Left lung (tissue), 10 donors: ENCODE results near the gene XIRP2. TPM values are rescaled to one million over a fixed set of nuclear protein-coding genes. Genes with fewer than 3 reads are reported as not detected.

Experiments
- ATAC-seq: fragments of 200-7000 bp; cut with Tn5 transposase; one replicate; pipeline ENCODE4 v1.9.1; 2020; ENCODE audit warnings: moderate library complexity
- DNase-seq, 4 donors: peaks; one replicate each; pipeline ENCODE4 v3.0.0-alpha.2; 2013 to 2020
- H3K27ac ChIP-seq, 2 donors: fragments of 200-600 bp; sonication (generic) in 1 of 2; one replicate each; pipeline versions ENCODE4 v1.5.0 to v1.8.0; 2020 to 2021
- H3K27me3 ChIP-seq, 2 donors: fragments of 200-600 bp; sonication (generic) in 1 of 2; one replicate each; pipeline versions ENCODE4 v1.5.0 to v1.8.0; 2020 to 2021
- H3K36me3 ChIP-seq, 2 donors: fragments of 200-600 bp; sonication (generic) in 1 of 2; one replicate each; pipeline versions ENCODE4 v1.5.0 to v1.8.0; 2020 to 2021
- H3K4me1 ChIP-seq, 2 donors: fragments of 200-600 bp; one replicate each; pipeline ENCODE4 v1.8.0; 2021
- H3K4me3 ChIP-seq, 2 donors: fragments of 200-600 bp; sonication (generic) in 1 of 2; one replicate each; pipeline versions ENCODE4 v1.5.0 to v1.8.0; 2020 to 2021; ENCODE audit warnings: mild to moderate bottlenecking in 1 of 2
- H3K9me3 ChIP-seq, 2 donors: fragments of 200-600 bp; sonication (generic) in 1 of 2; one replicate each; pipeline versions ENCODE4 v1.5.0 to v1.8.0; 2020 to 2021
- CTCF ChIP-seq, 2 donors: fragments of 200-600 bp; sonication (generic) in 1 of 2; IDR thresholded peaks; one replicate each; pipeline versions ENCODE4 v1.5.0 to v1.8.0; 2021; ENCODE audit warnings: antibody characterized with exemption in 2 of 2
- intact Hi-C, 2 donors: fragments of 100-400 bp; cut with DNase I; formaldehyde crosslinking; loops; one replicate each; pipeline versions ENCODE4 v1.11.2 to v1.14.2; 2022
- polyA plus RNA-seq, 6 donors: library from polyadenylated mRNA; unstranded; fragments of 120-200 nt; gene quantifications; one replicate each; pipeline ENCODE4 v1.2.1, GENCODE V29; 2013; ENCODE audit not compliant: insufficient read length in 6 of 6
- total RNA-seq, 2 donors: library from RNA; stranded (reverse); fragmentation: NEBNext Ultra II Directional; extraction: Animal tissue kit (Norgen Biotek cat#: 25700); gene quantifications; one replicate each; pipeline ENCODE4 v1.2.1, GENCODE V29; 2021
- donor health status: DM: no; HTN: yes; CAD: no.
- donor health status: DM: no; HTN: no; CAD: no.

XIRP2 gene
- total and polyA plus RNA-seq, 8 donors, result 0.08 to 0.37 (median 0.27) TPM

- no peaks in the 10 kb centered on the region for H3K4me1 ChIP-seq
- no peak overlapping the region for H3K27ac ChIP-seq
- H3K36me3 ChIP-seq, result no peaks in the 10 kb centered on the region
- intact Hi-C loops, result no loop called here
- no peaks in the 10 kb centered on the region for H3K27me3 ChIP-seq
- DNase-seq (no peak), ATAC-seq (no peak)
- TF ChIP-seq CTCF (IDR thresholded peaks at IDR 0.05), result no peak
- no peak overlapping the region for H3K4me3 ChIP-seq
- no peaks in the 10 kb centered on the region for H3K9me3 ChIP-seq
Measured at GRCh38 chr2:167126165-167126564, 237.9 kb downstream of the XIRP2 start.

DNA sequence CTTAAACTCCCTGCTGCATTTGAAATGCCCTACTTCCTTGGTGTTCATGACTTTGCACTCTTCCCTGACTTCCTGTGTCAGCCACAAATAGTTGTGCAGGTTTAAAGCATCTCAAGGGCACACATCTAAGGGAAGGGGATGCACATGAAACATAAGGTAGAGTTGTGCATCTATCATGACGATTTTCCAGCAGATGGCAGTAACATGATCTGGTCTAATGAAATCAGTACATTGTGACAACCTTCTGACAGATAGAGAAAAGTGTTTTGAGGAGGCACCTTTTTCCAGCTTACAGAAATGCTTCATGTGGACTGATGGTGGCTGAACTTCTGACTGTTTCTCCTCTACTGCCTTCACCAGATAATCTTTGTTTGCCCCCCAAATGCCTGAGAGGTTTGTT lies 238.9 kb downstream of the XIRP2 start:
- ATAC-seq, result no peak
- H3K4me1 ChIP-seq, result no peaks in the 10 kb centered on the region
- intact Hi-C loops, result no loop called here
- TF ChIP-seq CTCF (IDR thresholded peaks at IDR 0.05), result no peak
- no peaks in the 10 kb centered on the region for H3K9me3 ChIP-seq
- no peak overlapping the region for H3K27ac ChIP-seq
- no peaks in the 10 kb centered on the region for H3K27me3 ChIP-seq
- H3K4me3 ChIP-seq, result no peak overlapping the region
- no peaks in the 10 kb centered on the region for H3K36me3 ChIP-seq
- DNase-seq, result no peak

DNA sequence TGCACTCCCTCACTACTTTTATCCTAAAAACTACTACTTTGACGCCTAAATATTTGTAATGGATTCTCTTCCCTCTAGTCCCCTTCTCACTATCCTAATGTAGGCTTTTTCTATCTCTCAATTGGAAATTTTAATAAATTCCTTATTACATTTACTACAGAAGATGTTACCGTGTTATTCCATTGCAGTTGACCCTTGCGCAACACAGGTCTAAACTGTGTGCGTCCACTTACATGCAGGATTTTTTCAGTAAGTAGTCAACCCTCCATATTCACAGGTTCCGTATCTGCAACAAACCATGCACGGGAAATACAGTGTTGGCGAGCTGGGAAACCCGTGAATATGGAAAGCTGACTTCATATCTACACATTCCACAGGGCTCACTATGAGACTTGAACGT lies 239.8 kb downstream of the XIRP2 start:
- intact Hi-C loops, result no loop called here
- TF ChIP-seq CTCF (IDR thresholded peaks at IDR 0.05), result no peak
- H3K4me3 ChIP-seq, result no peak overlapping the region
- ATAC-seq, result no peak
- no peaks in the 10 kb centered on the region for H3K27me3 ChIP-seq
- no peaks in the 10 kb centered on the region for H3K9me3 ChIP-seq
- H3K36me3 ChIP-seq, result no peaks in the 10 kb centered on the region
- no peaks in the 10 kb centered on the region for H3K4me1 ChIP-seq
- DNase-seq, result no peak
- no peak overlapping the region for H3K27ac ChIP-seq

GRCh38 chr2:167132066-167132465 lies 243.8 kb downstream of the XIRP2 start:
- H3K4me3 ChIP-seq, result no peak overlapping the region
- H3K36me3 ChIP-seq, result no peaks in the 10 kb centered on the region
- H3K27ac ChIP-seq, result no peak overlapping the region
- intact Hi-C loops, result no loop called here
- no peaks in the 10 kb centered on the region for H3K4me1 ChIP-seq
- TF ChIP-seq CTCF (IDR thresholded peaks at IDR 0.05), result no peak
- no peaks in the 10 kb centered on the region for H3K27me3 ChIP-seq
- no peak for DNase-seq
- ATAC-seq, result no peak
- H3K9me3 ChIP-seq, result no peaks in the 10 kb centered on the region

- intact Hi-C loops, result no loop called here
- no peak for ATAC-seq
- Histone ChIP-seq H3K27ac (no peak overlapping the region), H3K27me3 (no peaks in the 10 kb centered on the region), H3K36me3 (no peaks in the 10 kb centered on the region), H3K4me3 (no peak overlapping the region), H3K9me3 (no peaks in the 10 kb centered on the region), H3K4me1 (no peaks in the 10 kb centered on the region)
- DNase-seq, result no peak
- no peak for TF ChIP-seq CTCF (IDR thresholded peaks at IDR 0.05)
Measured at GRCh38 chr2:167132906-167133555, 244.8 kb downstream of the XIRP2 start.
